Spleen (tissue), 11 donors: ENCODE measurements around the gene DNAH17. TPM values are rescaled to one million over a fixed set of nuclear protein-coding genes. Genes with fewer than 3 reads are reported as not detected.

Source experiments
- DNase-seq: peaks from one replicate; pipeline ENCODE4 v3.0.0-alpha.2; 2020
- H3K27ac ChIP-seq, 8 donors: fragments of 200-600 bp; sonication (generic) in 7 of 8; 1 replicate in 4 of 8; 2 replicates in 4 of 8; pipeline versions ENCODE4 v1.5.0 to v1.8.0; 2016 to 2021; ENCODE audit warnings: inconsistent platforms in 4 of 8, mild to moderate bottlenecking in 4 of 8, moderate library complexity in 1 of 8
- H3K27me3 ChIP-seq, 7 donors: fragments of 200-600 bp; sonication (generic) in 6 of 7; replicated peaks in 1 of 7; 1 replicate in 4 of 7; 2 replicates in 3 of 7; pipeline versions ENCODE4 v1.5.0 to v1.8.0; 2016 to 2021; ENCODE audit warnings: inconsistent platforms in 3 of 7, mild to moderate bottlenecking in 1 of 7
- H3K36me3 ChIP-seq, 6 donors: fragments of 200-600 bp; sonication (generic) in 5 of 6; 1 replicate in 4 of 6; 2 replicates in 2 of 6; pipeline versions ENCODE4 v1.5.0 to v1.8.0; 2016 to 2021; ENCODE audit warnings: inconsistent platforms in 2 of 6
- H3K4me1 ChIP-seq, 6 donors: fragments of 200-600 bp; sonication (generic) in 5 of 6; 1 replicate in 3 of 6; 2 replicates in 3 of 6; pipeline versions ENCODE4 v1.5.0 to v1.8.0; 2016 to 2021; ENCODE audit warnings: inconsistent platforms in 3 of 6
- H3K4me3 ChIP-seq, 8 donors: fragments of 200-600 bp; sonication (generic) in 7 of 8; 1 replicate in 4 of 8; 2 replicates in 4 of 8; pipeline versions ENCODE4 v1.5.0 to v1.8.0; 2016 to 2021; ENCODE audit warnings: inconsistent platforms in 4 of 8, mild to moderate bottlenecking in 4 of 8, moderate library complexity in 2 of 8
- H3K9me3 ChIP-seq, 8 donors: fragments of 200-600 bp; sonication (generic) in 7 of 8; 1 replicate in 4 of 8; 2 replicates in 4 of 8; pipeline versions ENCODE4 v1.5.0 to v1.8.0; 2016 to 2021; ENCODE audit warnings: inconsistent platforms in 4 of 8
- POLR2A ChIP-seq, 3 donors: fragments of 450-650 bp; IDR thresholded peaks; one replicate each; pipeline ENCODE4 v1.5.1; 2017; ENCODE audit warnings: antibody characterized with exemption in 3 of 3, mild to moderate bottlenecking in 1 of 3
- POLR2AphosphoS5 ChIP-seq, 3 donors: sonication (generic); formaldehyde crosslinking; IDR thresholded peaks; one replicate each; pipeline ENCODE4 v1.5.1; 2017; ENCODE audit warnings: antibody characterized with exemption in 3 of 3
- WGBS, 5 donors: extraction: QIAGEN DNeasy Blood & Tissue Kit in 3 of 5; methylation state at CpG; one replicate each; pipeline versions ENCODE4 v1.1.5 to v1.1.7; 2013 to 2018; 5-methylcytosine and 5-hydroxymethylcytosine counted together
- intact Hi-C: fragments of 100-400 bp; cut with DNase I; formaldehyde crosslinking; loops from one replicate; pipeline ENCODE4 v1.15.0; 2023; ENCODE audit warnings: low total_unique reads
- polyA plus RNA-seq, 3 donors: library from polyadenylated mRNA; stranded (reverse); fragments of 200-250 nt; gene quantifications; one replicate each; pipeline ENCODE4 v1.2.1, GENCODE V29; 2013
- total RNA-seq, 7 donors: library from RNA; depleted of rRNA in 3 of 7; stranded (reverse); fragments of >200 nt in 3 of 7; fragmentation: NEBNext Ultra II Directional in 4 of 7; extraction: Animal tissue kit (Norgen Biotek cat#: 25700) in 4 of 7; gene quantifications; one replicate each; pipeline versions ENCODE4 v1.1.0 to v1.2.1, GENCODE V29; 2016 to 2021
- TF ChIP-seq, protein P1 (sequence below), 11 experiments: fragments of 200-600 bp in 7 of 11; fragments of 450-650 bp in 4 of 11; sonication (generic) in 4 of 11; IDR thresholded peaks in 8 of 11; conservative IDR thresholded peaks in 3 of 11; 1 replicate in 7 of 11; 2 replicates in 4 of 11; pipeline versions ENCODE4 v1.4.0 to v1.8.0; 2016 to 2021; ENCODE audit warnings: antibody characterized with exemption in 11 of 11, inconsistent platforms in 4 of 11, mild to moderate bottlenecking in 1 of 11
- donor health status: healthy with polysubstance abuse.
- donor health status: DM: no; HTN: no; CAD: no; lungs with moderate emphysema.
- donor health status: DM: no; HTN: no; CAD: no.
- donor health status: Bipolar disorder and iron deficiency.
- donor health status: healthy.
- donor health status: DM: no; HTN: no; CAD: no.
- donor health status: DM: yes; HTN: yes; CAD: no.

Gene DNAH17
- total and polyA plus RNA-seq, 10 donors, result 0.06 to 1.0 (median 0.72) TPM; not detected in 1

DNA sequence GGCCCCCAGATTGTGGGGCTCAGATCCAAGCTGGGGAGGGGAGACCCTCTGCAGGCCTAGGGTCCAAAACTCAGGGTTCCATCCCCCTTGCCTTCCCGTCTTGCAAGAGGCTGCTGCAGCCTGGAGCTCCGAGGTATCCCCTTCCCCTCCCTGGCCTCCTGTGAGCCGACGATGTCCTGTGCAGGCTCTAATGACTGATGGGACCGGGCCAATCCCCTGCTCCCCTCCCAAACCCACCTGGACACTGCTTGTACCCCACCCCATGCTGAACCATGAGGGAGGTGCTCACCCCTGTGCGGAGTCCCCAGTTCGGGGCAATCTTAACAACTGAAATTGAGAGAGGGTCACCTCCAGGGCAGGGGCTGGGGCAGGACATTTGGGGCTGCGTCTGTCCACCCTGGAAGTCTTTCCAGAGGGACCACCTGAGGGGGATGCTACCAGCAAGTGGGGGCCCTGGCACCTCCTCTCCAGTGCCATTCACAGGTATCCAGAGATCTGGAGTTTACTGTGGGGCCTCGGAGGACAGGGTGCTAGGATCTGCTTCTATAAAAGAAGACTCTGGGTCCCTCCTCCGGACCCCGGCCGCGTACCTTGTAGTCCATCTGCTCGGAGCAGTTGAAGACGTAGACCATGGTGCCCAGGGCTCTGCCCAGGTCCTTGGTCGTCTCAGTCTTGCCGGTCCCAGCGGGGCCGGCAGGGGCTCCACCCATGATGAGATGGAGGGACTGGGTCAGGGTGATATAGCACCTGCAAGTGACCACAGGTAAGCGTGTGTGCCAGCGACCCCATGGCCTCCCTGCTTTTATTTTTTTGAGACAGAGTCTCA lies 77.3 kb downstream of the DNAH17 start:
- intact Hi-C loops, result loop anchor here (5.0 kb wide), 1 partner anchor 297 kb away; no protein-coding TSS in a partner anchor
- H3K9me3 ChIP-seq, result no peaks in the 10 kb centered on the region
- no peak overlapping the region for H3K4me3 ChIP-seq
- no peak overlapping the region for H3K27ac ChIP-seq
- no peak for DNase-seq
- peaks cover 0 to 8% (median 0%) of the 10 kb centered on the region in 7 donors for H3K27me3 ChIP-seq
- peaks cover 0 to 10% (median 4%) of the 10 kb centered on the region in 6 donors for H3K4me1 ChIP-seq
- H3K36me3 ChIP-seq, result no peaks in the 10 kb centered on the region
- TF ChIP-seq, protein P1, sequence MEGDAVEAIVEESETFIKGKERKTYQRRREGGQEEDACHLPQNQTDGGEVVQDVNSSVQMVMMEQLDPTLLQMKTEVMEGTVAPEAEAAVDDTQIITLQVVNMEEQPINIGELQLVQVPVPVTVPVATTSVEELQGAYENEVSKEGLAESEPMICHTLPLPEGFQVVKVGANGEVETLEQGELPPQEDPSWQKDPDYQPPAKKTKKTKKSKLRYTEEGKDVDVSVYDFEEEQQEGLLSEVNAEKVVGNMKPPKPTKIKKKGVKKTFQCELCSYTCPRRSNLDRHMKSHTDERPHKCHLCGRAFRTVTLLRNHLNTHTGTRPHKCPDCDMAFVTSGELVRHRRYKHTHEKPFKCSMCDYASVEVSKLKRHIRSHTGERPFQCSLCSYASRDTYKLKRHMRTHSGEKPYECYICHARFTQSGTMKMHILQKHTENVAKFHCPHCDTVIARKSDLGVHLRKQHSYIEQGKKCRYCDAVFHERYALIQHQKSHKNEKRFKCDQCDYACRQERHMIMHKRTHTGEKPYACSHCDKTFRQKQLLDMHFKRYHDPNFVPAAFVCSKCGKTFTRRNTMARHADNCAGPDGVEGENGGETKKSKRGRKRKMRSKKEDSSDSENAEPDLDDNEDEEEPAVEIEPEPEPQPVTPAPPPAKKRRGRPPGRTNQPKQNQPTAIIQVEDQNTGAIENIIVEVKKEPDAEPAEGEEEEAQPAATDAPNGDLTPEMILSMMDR (IDR thresholded peaks at IDR 0.05 in 8 of 11, conservative IDR thresholded peaks at IDR 0.05 in 3 of 11), result no peak
- TF ChIP-seq POLR2AphosphoS5 (IDR thresholded peaks at IDR 0.05), result no peak
- TF ChIP-seq POLR2A (IDR thresholded peaks at IDR 0.05), result no peak
- WGBS, 5 donors, result 84 to 93% (median 89%) methylated on average over 18 to 21 of the region's 21 CpGs

DNA sequence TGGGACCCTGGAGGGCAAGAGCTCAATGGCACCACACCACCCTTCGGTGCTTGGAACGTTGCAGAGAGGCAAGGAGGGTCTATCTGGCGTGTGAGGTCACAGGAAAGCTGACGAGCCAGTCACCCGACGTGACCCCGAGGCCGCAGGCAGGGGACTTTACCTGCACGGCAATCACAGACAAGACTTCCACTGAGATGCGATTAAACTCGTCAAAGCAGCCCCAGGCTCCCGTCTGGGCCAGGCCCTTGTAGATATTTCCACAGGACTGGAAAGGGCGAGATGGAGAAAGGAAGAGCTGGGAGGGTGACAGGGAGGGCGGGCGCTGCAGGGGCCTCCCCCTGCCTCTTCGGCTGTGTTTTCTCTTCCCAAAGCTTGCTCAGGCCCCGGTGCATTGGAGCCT lies 78.3 kb downstream of the DNAH17 start:
- intact Hi-C loops, result loop anchor here (5.0 kb wide), 1 partner anchor 298 kb away; no protein-coding TSS in a partner anchor
- no peak for DNase-seq
- H3K4me1 ChIP-seq, result peaks cover 0 to 11% (median 4%) of the 10 kb centered on the region in 6 donors
- no peak overlapping the region for H3K27ac ChIP-seq
- TF ChIP-seq POLR2A (IDR thresholded peaks at IDR 0.05) (no peak), POLR2AphosphoS5 (IDR thresholded peaks at IDR 0.05) (no peak)
- TF ChIP-seq, protein P1 (IDR thresholded peaks at IDR 0.05 in 8 of 11, conservative IDR thresholded peaks at IDR 0.05 in 3 of 11), result no peak
- H3K4me3 ChIP-seq, result no peak overlapping the region
- 74 to 90% (median 80%) methylated on average over 17 of the region's 17 CpGs for WGBS, 5 donors
- H3K9me3 ChIP-seq, result no peaks in the 10 kb centered on the region
- peaks cover 0 to 16% (median 0%) of the 10 kb centered on the region in 7 donors for H3K27me3 ChIP-seq
- no peaks in the 10 kb centered on the region for H3K36me3 ChIP-seq

DNA sequence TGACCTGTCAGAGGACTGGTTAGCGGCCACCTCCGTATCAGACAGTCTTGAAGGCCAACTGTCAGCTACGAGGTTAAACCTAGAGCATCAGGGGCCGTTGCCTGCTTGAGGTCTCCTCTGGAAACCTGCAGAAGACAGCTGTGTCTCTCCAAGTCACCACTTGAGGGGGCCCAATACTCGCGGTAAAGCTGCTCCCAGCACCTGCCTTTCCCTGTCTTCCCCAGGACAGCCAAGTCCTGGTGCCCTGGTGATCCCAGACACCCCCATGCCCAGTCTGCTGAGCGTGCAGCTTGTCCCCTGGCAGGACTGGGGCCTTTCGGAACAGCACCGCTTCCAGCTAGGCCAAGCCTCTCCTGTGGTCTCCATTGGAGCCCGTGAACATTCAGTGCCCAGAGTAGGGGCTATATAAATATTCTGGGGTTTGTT lies 80.1 kb downstream of the DNAH17 start:
- DNase-seq, result peak; percentile 87
- H3K27me3 ChIP-seq, result peaks cover 0 to 19% (median 0%) of the 10 kb centered on the region in 7 donors
- H3K4me3 ChIP-seq, result no peak overlapping the region
- TF ChIP-seq, protein P1 (IDR thresholded peaks at IDR 0.05 in 8 of 11, conservative IDR thresholded peaks at IDR 0.05 in 3 of 11), result peak; percentile 45 to 84 (median 67)
- no peak for TF ChIP-seq POLR2AphosphoS5 (IDR thresholded peaks at IDR 0.05)
- H3K4me1 ChIP-seq, result peaks cover 0 to 16% (median 4%) of the 10 kb centered on the region in 6 donors
- H3K9me3 ChIP-seq, result no peaks in the 10 kb centered on the region
- intact Hi-C loops, result loop anchor here (2.0 to 5.0 kb wide), 2 partner anchors 214 to 300 kb away; no protein-coding TSS in a partner anchor
- no peaks in the 10 kb centered on the region for H3K36me3 ChIP-seq
- no peak overlapping the region for H3K27ac ChIP-seq
- 28 to 43% (median 29%) methylated on average over 5 to 10 of the region's 10 CpGs for WGBS, 5 donors

DNA sequence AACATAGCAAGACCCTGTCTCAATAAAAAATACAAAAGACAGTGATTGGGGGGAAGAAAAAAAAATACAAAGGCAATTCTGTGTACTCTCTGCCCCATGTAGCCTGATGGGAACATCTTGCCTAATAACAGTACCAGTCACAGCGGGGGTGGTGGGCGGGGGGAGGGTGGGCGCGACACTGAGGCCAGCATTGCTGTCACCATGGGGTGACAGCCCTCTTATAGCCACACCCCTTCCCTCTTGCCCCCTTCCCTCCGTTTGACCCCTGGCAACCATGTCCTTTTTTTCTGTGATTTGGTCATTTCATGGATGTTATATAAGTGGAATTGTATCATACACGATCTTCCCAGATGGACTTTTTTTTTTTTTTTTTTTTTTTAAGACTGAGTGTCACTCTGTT lies 80.9 kb downstream of the DNAH17 start:
- TF ChIP-seq POLR2A (IDR thresholded peaks at IDR 0.05) (no peak), POLR2AphosphoS5 (IDR thresholded peaks at IDR 0.05) (no peak)
- no peak for DNase-seq
- H3K9me3 ChIP-seq, result no peaks in the 10 kb centered on the region
- peaks cover 0 to 16% (median 4%) of the 10 kb centered on the region in 6 donors for H3K4me1 ChIP-seq
- H3K4me3 ChIP-seq, result no peak overlapping the region
- H3K27me3 ChIP-seq, result peaks cover 0 to 19% (median 0%) of the 10 kb centered on the region in 7 donors
- 59 to 81% (median 72%) methylated on average over 6 of the region's 6 CpGs for WGBS, 5 donors
- no peak overlapping the region for H3K27ac ChIP-seq
- H3K36me3 ChIP-seq, result no peaks in the 10 kb centered on the region
- intact Hi-C loops, result loop anchor here (2.0 to 5.0 kb wide), 2 partner anchors 214 to 301 kb away; no protein-coding TSS in a partner anchor
